WTC11 (cell line): ENCODE results near the gene COG6.

Experiments
- CREM ChIP-seq: sonication (generic); formaldehyde crosslinking; IDR thresholded peaks from 2 replicates; pipeline ENCODE4 v1.8.1; 2022; ENCODE audit warnings: mild to moderate bottlenecking, missing genetic modification reagents, moderate library complexity
- CTCF ChIP-seq: fragments of 200-600 bp; IDR thresholded peaks from 2 replicates; pipeline ENCODE4 v1.8.0; 2022; ENCODE audit warnings: antibody characterized with exemption
- ESRRA ChIP-seq: sonication (generic); formaldehyde crosslinking; IDR thresholded peaks from 2 replicates; pipeline ENCODE4 v1.8.1; 2022; ENCODE audit warnings: mild to moderate bottlenecking, missing genetic modification reagents, borderline replicate concordance
- TF ChIP-seq, protein P1 (sequence below): sonication (generic); formaldehyde crosslinking; conservative IDR thresholded peaks from 2 replicates; pipeline ENCODE4 v1.8.1; 2022; ENCODE audit warnings: mild to moderate bottlenecking, missing genetic modification reagents
- TF ChIP-seq, protein P2 (sequence below): fragments of 250-450 bp; sonication (Bioruptor Pico); IDR thresholded peaks from 2 replicates; pipeline ENCODE4 v1.9.0; 2021; ENCODE audit warnings: mild to moderate bottlenecking

GRCh38 chr13:39663508-39663907 is 8.0 kb downstream of the COG6 start:
- TF ChIP-seq CTCF (no peak), ESRRA (no peak), CREM (no peak)
- TF ChIP-seq, protein P1, sequence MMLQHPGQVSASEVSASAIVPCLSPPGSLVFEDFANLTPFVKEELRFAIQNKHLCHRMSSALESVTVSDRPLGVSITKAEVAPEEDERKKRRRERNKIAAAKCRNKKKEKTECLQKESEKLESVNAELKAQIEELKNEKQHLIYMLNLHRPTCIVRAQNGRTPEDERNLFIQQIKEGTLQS = no peak
- TF ChIP-seq, protein P2, sequence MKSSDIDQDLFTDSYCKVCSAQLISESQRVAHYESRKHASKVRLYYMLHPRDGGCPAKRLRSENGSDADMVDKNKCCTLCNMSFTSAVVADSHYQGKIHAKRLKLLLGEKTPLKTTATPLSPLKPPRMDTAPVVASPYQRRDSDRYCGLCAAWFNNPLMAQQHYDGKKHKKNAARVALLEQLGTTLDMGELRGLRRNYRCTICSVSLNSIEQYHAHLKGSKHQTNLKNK (CRISPR knock-in tag) = no peak
